ENCODE results near the gene CDC42. TPM values are rescaled to one million over a fixed set of nuclear protein-coding genes. Genes with fewer than 3 reads are reported as not detected.
A peak's percentile ranks its signal among the peaks of the same experiment; 100 is the strongest.

The CDC42 gene
- total and polyA plus RNA-seq, 9 of the 15 experiments (the other 6 are each of a cell fraction or from before 2014, with no cell fraction given): 186 to 398 (median 325) TPM

DNA sequence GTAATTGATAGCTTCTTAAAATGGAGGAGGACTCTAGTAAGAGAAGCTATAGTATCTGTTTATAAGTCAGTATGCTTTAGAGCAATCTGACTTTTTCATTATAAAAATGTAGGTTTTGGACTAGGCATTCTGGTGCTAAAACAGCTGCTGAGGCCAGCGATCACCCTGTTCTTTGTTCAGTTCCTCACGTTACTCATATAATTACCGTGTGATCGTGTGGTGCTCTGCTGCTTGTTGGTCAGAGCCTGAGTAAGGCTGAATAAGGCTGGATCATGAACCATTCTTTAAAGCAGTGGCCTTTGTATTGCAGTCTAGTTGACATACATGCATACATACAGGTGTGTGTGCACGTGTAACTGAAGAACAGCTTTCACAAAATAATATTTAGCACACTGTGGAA is 25.2 kb downstream of the CDC42 start (continued):
- TF ChIP-seq, protein P1, sequence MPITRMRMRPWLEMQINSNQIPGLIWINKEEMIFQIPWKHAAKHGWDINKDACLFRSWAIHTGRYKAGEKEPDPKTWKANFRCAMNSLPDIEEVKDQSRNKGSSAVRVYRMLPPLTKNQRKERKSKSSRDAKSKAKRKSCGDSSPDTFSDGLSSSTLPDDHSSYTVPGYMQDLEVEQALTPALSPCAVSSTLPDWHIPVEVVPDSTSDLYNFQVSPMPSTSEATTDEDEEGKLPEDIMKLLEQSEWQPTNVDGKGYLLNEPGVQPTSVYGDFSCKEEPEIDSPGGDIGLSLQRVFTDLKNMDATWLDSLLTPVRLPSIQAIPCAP (CRISPR knock-in tag; IDR thresholded peaks at IDR 0.05; ENCODE audit: borderline replicate concordance): no peak

DNA sequence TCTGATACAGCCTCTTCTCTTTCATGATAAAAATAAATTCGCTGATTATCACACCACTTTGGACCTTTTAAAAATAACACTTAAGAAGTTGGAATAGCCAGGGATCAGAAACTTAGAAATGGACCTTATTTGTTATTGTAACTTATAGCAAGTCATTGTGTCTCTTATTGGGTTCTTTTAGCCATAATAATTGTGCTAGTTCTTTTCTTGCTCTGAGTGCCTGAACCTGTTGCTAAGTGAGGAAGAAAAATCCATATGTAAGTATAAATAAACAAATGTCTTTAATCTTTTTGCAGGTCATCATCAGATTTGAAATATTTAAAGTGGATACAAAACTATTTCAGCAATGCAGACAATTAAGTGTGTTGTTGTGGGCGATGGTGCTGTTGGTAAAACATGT is 25.6 kb downstream of the CDC42 start:
- in situ Hi-C loops (cut with MboI): no loop called here
- no peak for DNase-seq (ENCODE audit: extremely low read depth in 1 of 4, low spot score in 3 of 4)
- Histone ChIP-seq H3K79me2 (ENCODE audit: control insufficient read depth, insufficient read depth, low read length) (peaks cover 91% of the 10 kb centered on the region), H3K4me3 (no peak overlapping the region), H3K4me1 (replicated peaks in 1 of 2; ENCODE audit: control insufficient read depth in 2 of 2, insufficient read depth in 2 of 2, low read length in 2 of 2) (peaks cover 13 to 22% of the 10 kb centered on the region in 2 experiments), H3K9me1 (ENCODE audit: control insufficient read depth, insufficient read depth, low read length) (peaks cover under 1% of the 10 kb centered on the region), H3K9ac (ENCODE audit: insufficient read depth in 1 of 2, low read depth in 2 of 2, low read length in 2 of 2) (no peak overlapping the region), H4K20me1 (replicated peaks; ENCODE audit: control insufficient read depth, insufficient read depth, low read length) (peaks cover 18% of the 10 kb centered on the region), H3K9me3 (replicated peaks; ENCODE audit: control insufficient read depth, insufficient read depth, low read depth, low read length) (no peaks in the 10 kb centered on the region), H2AFZ (ENCODE audit: low read depth, low read length) (no peak overlapping the region), H3K36me3 (ENCODE audit: control insufficient read depth, insufficient read depth, low read length) (peaks cover 85% of the 10 kb centered on the region), H3K27me3 (ENCODE audit: control insufficient read depth in 2 of 2, insufficient read depth in 2 of 2, low read length in 2 of 2) (no peaks in the 10 kb centered on the region), H3K4me2 (ENCODE audit: insufficient read depth, low read length) (no peak overlapping the region), H3K27ac (ENCODE audit: extremely low read depth, low read depth, low read length) (no peak overlapping the region; the same call in 2 of the 3 replicates)
- BruUV-seq (replicated peaks): no TSS peak
- POLR2A ChIA-PET: interaction anchor here (0.9 to 1.3 kb wide), 2 partner anchors 12 to 36 kb away, joined by 3 to 4 read pairs; no protein-coding TSS in a partner anchor
- no peak for FAIRE-seq
- CTCF ChIA-PET (ENCODE audit: low intra/inter-chr PET ratio): no interaction called here
- TF ChIP-seq RFX1 (IDR thresholded peaks at IDR 0.05) (0 out of 2 replicates have a peak, but pooled peaks have one; percentile 3), ZNF197 (CRISPR knock-in tag; IDR thresholded peaks at IDR 0.05; ENCODE audit: low read depth) (no peak)
- 94% methylated on average over 2 of the region's 2 CpGs for WGBS (ENCODE audit: insufficient coverage, low coverage, missing lambda C conversion rate)
- intact Hi-C loops (cut with micrococcal nuclease): no loop called here
- no peak for ATAC-seq
